SK-N-SH (cell line): Measurements from ENCODE around the gene CDKN3. TPM values are rescaled to one million over a fixed set of nuclear protein-coding genes. Genes with fewer than 3 reads are reported as not detected.

Experiments used
- CTCF ChIA-PET: fragments of 300-600, 350-600 bp; formaldehyde crosslinking; extraction: SDS; loops from one replicate; lab custom pipeline; 2021; lab: Yijun Ruan, JAX
- POLR2A ChIA-PET: fragments of 350-600 bp; sonication (Branson Sonifier 250); formaldehyde crosslinking; extraction: SDS; loops from one replicate; lab custom pipeline; 2020; ENCODE audit warnings: antibody characterized with exemption, inconsistent platforms; lab: Yijun Ruan, JAX
- DNase-seq: peaks from one replicate; pipeline ENCODE4 v3.0.0; 2012
- H2AFZ ChIP-seq: fragments of 200-600 bp; sonication (generic); 2 replicates; pipeline ENCODE4 v1.8.1; 2016; ENCODE audit warnings: antibody characterized with exemption, mild to moderate bottlenecking, low read depth
- H3F3A ChIP-seq: fragments of 200-600 bp; sonication (generic); replicated peaks from 2 replicates; pipeline ENCODE3; 2016; ENCODE audit warnings: antibody characterized with exemption, mild to moderate bottlenecking; ENCODE audit not compliant: insufficient read depth
- H3K27ac ChIP-seq, 2 experiments: fragments of 200-500 bp in 1 of 2; fragments of 200-600 bp in 1 of 2; sonication (Bioruptor generic) in 1 of 2; sonication (generic), shearing (Covaris generic) in 1 of 2; 2 replicates each; pipeline versions ENCODE4 v1.5.1 to v1.6.1; 2014 to 2016; ENCODE audit warnings: low read depth in 2 of 2, inconsistent platforms in 1 of 2, low read length in 1 of 2, mild to moderate bottlenecking in 1 of 2, mixed read lengths in 1 of 2
- H3K27me3 ChIP-seq: fragments of 200-600 bp; sonication (generic), shearing (Covaris generic); 2 replicates; pipeline ENCODE4 v1.6.1; 2016; ENCODE audit warnings: mixed run types; ENCODE audit not compliant: insufficient read depth
- H3K36me3 ChIP-seq, 2 experiments: fragments of 200-500 bp in 1 of 2; fragments of 200-600 bp in 1 of 2; sonication (Bioruptor generic) in 1 of 2; sonication (generic) in 1 of 2; replicated peaks in 1 of 2; 2 replicates each; pipeline versions ENCODE3 to v1.5.1; 2014 to 2016; ENCODE audit warnings: low read length in 1 of 2, mild to moderate bottlenecking in 1 of 2; ENCODE audit not compliant: insufficient read depth in 2 of 2, control insufficient read depth in 1 of 2
- H3K4me1 ChIP-seq, 2 experiments: fragments of 200-500 bp in 1 of 2; fragments of 200-600 bp in 1 of 2; sonication (Bioruptor generic) in 1 of 2; sonication (generic), shearing (Covaris generic) in 1 of 2; 2 replicates each; pipeline versions ENCODE4 v1.5.1 to v1.6.1; 2014 to 2016; ENCODE audit warnings: low read depth in 1 of 2, low read length in 1 of 2, mixed run types in 1 of 2; ENCODE audit not compliant: insufficient read depth in 2 of 2, control insufficient read depth in 1 of 2
- H3K4me2 ChIP-seq: fragments of 200-600 bp; sonication (generic), shearing (Covaris generic); 2 replicates; pipeline ENCODE4 v1.6.1; 2017; ENCODE audit warnings: mixed run types
- H3K4me3 ChIP-seq, 2 experiments: fragments of 200-500 bp in 1 of 2; fragments of 200-600 bp in 1 of 2; sonication (Bioruptor generic) in 1 of 2; sonication (generic), shearing (Covaris generic) in 1 of 2; 2 replicates each; pipeline versions ENCODE4 v1.5.1 to v1.8.1; 2014 to 2016; ENCODE audit warnings: low read depth in 2 of 2, inconsistent platforms in 1 of 2, low read length in 1 of 2, mild to moderate bottlenecking in 1 of 2, mixed read lengths in 1 of 2, moderate library complexity in 1 of 2
- H3K79me2 ChIP-seq: fragments of 200-600 bp; sonication (generic); 2 replicates; pipeline ENCODE4 v1.8.1; 2017; ENCODE audit warnings: mild to moderate bottlenecking; ENCODE audit not compliant: insufficient read depth
- H3K9ac ChIP-seq: fragments of 200-600 bp; sonication (generic); 2 replicates; pipeline ENCODE4 v1.6.1; 2017; ENCODE audit warnings: mixed run types
- H3K9me2 ChIP-seq: fragments of 200-600 bp; sonication (generic); 2 replicates; pipeline ENCODE4 v1.6.1; 2017; ENCODE audit warnings: mixed run types
- H3K9me3 ChIP-seq: fragments of 200-600 bp; sonication (generic); 2 replicates; pipeline ENCODE4 v1.6.1; 2017; ENCODE audit warnings: mixed run types, mild to moderate bottlenecking, moderate library complexity
- H4K20me1 ChIP-seq: fragments of 200-600 bp; sonication (generic); 2 replicates; pipeline ENCODE4 v1.6.1; 2017; ENCODE audit warnings: mild to moderate bottlenecking, mixed run types; ENCODE audit not compliant: insufficient read depth
- EP300 ChIP-seq, 2 experiments: IDR thresholded peaks; 2 replicates each; pipeline versions ENCODE4 v1.4.0 to v1.6.1; 2012; ENCODE audit warnings: borderline replicate concordance in 1 of 2, low read depth in 1 of 2, low read length in 1 of 2
- FOSL2 ChIP-seq: IDR thresholded peaks from 2 replicates; pipeline ENCODE4 v1.4.0; 2012; ENCODE audit warnings: low read depth, mild to moderate bottlenecking, moderate library complexity, borderline replicate concordance
- GABPA ChIP-seq: IDR thresholded peaks from 2 replicates; pipeline ENCODE4 v1.4.0; 2012; ENCODE audit warnings: low read depth, mild to moderate bottlenecking
- IRF3 ChIP-seq: fragments of 150-350 bp; IDR thresholded peaks from 2 replicates; pipeline ENCODE4 v1.6.1; 2016; ENCODE audit warnings: mild to moderate bottlenecking, low read depth, low read length
- POLR2AphosphoS5 ChIP-seq: IDR thresholded peaks from 2 replicates; pipeline ENCODE4 v1.6.1; 2012; ENCODE audit warnings: low read depth, low read length
- RXRA ChIP-seq: IDR thresholded peaks from 2 replicates; pipeline ENCODE4 v1.4.0; 2012; ENCODE audit warnings: low read depth, mild to moderate bottlenecking, borderline replicate concordance
- SMC3 ChIP-seq: IDR thresholded peaks from 2 replicates; pipeline ENCODE4 v1.6.1; 2012; ENCODE audit warnings: low read depth, low read length, improper control_type of control experiment
- TAF1 ChIP-seq: IDR thresholded peaks from 2 replicates; pipeline ENCODE4 v1.6.1; 2012; ENCODE audit warnings: low read depth, mild to moderate bottlenecking, low read length, moderate library complexity, borderline replicate concordance
- TCF12 ChIP-seq: IDR thresholded peaks from 2 replicates; pipeline ENCODE4 v1.4.0; 2012
- WGBS: methylation state at CpG from one replicate; pipeline ENCODE4 v1.1.6; 2017; ENCODE audit warnings: low lambda C conversion rate; 5-methylcytosine and 5-hydroxymethylcytosine counted together
- polyA plus RNA-seq, 3 experiments: library from polyadenylated mRNA; depleted of rRNA; stranded (reverse); fragments of >200 nt; gene quantifications; 2 replicates each; pipeline ENCODE4 v1.2.3, GENCODE V29; 2012
- TF ChIP-seq, protein P1 (sequence below): IDR thresholded peaks from 2 replicates; pipeline ENCODE4 v1.6.1; 2012; ENCODE audit warnings: mild to moderate bottlenecking, low read depth, low read length, moderate library complexity
- TF ChIP-seq, protein P2 (sequence below): IDR thresholded peaks from 2 replicates; pipeline ENCODE4 v1.4.0; 2012; ENCODE audit warnings: low read depth, borderline replicate concordance
- TF ChIP-seq, protein P3 (sequence below): IDR thresholded peaks from 2 replicates; pipeline ENCODE4 v1.4.0; 2012; ENCODE audit warnings: low read depth, borderline replicate concordance
- TF ChIP-seq, protein P4 (sequence below): IDR thresholded peaks from 2 replicates; pipeline ENCODE4 v1.4.0; 2012; ENCODE audit warnings: low read depth

Gene CDKN3
- polyA plus RNA-seq, 1 of the 3 experiments (the other 2 are of a cell fraction) = 26.7 TPM

GRCh38 chr14:54447231-54447692, 50.5 kb downstream of the CDKN3 start (continued):
- TF ChIP-seq, protein P1, sequence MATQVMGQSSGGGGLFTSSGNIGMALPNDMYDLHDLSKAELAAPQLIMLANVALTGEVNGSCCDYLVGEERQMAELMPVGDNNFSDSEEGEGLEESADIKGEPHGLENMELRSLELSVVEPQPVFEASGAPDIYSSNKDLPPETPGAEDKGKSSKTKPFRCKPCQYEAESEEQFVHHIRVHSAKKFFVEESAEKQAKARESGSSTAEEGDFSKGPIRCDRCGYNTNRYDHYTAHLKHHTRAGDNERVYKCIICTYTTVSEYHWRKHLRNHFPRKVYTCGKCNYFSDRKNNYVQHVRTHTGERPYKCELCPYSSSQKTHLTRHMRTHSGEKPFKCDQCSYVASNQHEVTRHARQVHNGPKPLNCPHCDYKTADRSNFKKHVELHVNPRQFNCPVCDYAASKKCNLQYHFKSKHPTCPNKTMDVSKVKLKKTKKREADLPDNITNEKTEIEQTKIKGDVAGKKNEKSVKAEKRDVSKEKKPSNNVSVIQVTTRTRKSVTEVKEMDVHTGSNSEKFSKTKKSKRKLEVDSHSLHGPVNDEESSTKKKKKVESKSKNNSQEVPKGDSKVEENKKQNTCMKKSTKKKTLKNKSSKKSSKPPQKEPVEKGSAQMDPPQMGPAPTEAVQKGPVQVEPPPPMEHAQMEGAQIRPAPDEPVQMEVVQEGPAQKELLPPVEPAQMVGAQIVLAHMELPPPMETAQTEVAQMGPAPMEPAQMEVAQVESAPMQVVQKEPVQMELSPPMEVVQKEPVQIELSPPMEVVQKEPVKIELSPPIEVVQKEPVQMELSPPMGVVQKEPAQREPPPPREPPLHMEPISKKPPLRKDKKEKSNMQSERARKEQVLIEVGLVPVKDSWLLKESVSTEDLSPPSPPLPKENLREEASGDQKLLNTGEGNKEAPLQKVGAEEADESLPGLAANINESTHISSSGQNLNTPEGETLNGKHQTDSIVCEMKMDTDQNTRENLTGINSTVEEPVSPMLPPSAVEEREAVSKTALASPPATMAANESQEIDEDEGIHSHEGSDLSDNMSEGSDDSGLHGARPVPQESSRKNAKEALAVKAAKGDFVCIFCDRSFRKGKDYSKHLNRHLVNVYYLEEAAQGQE = no peak
- TF ChIP-seq TCF12 (no peak), GABPA (no peak), IRF3 (no peak)

GRCh38 chr14:54450535-54450934, 53.7 kb downstream of the CDKN3 start:
- POLR2A ChIA-PET = no interaction called here
- Histone ChIP-seq H3K27ac (peak overlapping the region; percentile 29 to 62; a peak in 2 of 4 replicates), H3F3A (no peaks in the 10 kb centered on the region), H3K9ac (no peak overlapping the region), H3K79me2 (no peaks in the 10 kb centered on the region), H3K9me3 (no peaks in the 10 kb centered on the region), H3K4me2 (peak overlapping the region; percentile 20; the same call in 1 of the 2 replicates), H3K4me1 (peaks cover 0 to 5% of the 10 kb centered on the region in 2 experiments; a peak in 1 of 4 replicates), H3K4me3 (no peak overlapping the region), H3K9me2 (no peaks in the 10 kb centered on the region), H2AFZ (peak overlapping the region; percentile 35), H3K27me3 (no peaks in the 10 kb centered on the region), H3K36me3 (no peaks in the 10 kb centered on the region), H4K20me1 (no peaks in the 10 kb centered on the region)
- TF ChIP-seq, protein P2, sequence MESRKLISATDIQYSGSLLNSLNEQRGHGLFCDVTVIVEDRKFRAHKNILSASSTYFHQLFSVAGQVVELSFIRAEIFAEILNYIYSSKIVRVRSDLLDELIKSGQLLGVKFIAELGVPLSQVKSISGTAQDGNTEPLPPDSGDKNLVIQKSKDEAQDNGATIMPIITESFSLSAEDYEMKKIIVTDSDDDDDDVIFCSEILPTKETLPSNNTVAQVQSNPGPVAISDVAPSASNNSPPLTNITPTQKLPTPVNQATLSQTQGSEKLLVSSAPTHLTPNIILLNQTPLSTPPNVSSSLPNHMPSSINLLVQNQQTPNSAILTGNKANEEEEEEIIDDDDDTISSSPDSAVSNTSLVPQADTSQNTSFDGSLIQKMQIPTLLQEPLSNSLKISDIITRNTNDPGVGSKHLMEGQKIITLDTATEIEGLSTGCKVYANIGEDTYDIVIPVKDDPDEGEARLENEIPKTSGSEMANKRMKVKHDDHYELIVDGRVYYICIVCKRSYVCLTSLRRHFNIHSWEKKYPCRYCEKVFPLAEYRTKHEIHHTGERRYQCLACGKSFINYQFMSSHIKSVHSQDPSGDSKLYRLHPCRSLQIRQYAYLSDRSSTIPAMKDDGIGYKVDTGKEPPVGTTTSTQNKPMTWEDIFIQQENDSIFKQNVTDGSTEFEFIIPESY = no peak
- TF ChIP-seq FOSL2 = peak; percentile 37; the same call in 1 of the 2 replicates
- TF ChIP-seq TCF12 = peak; percentile 92
- peak in 1 of 2 experiments; percentile 10; a peak in 1 of 4 replicates for TF ChIP-seq EP300 (IDR thresholded peaks at IDR 0.05; ENCODE audit: borderline replicate concordance in 1 of 2, low read depth in 1 of 2, low read length in 1 of 2)
- TF ChIP-seq SMC3 = no peak
- no peak for TF ChIP-seq TAF1
- TF ChIP-seq POLR2AphosphoS5 = peak; percentile 53; the same call in 1 of the 2 replicates
- TF ChIP-seq, protein P3, sequence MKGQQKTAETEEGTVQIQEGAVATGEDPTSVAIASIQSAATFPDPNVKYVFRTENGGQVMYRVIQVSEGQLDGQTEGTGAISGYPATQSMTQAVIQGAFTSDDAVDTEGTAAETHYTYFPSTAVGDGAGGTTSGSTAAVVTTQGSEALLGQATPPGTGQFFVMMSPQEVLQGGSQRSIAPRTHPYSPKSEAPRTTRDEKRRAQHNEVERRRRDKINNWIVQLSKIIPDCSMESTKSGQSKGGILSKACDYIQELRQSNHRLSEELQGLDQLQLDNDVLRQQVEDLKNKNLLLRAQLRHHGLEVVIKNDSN = peak; percentile 59; the same call in 1 of the 2 replicates
- TF ChIP-seq, protein P4, sequence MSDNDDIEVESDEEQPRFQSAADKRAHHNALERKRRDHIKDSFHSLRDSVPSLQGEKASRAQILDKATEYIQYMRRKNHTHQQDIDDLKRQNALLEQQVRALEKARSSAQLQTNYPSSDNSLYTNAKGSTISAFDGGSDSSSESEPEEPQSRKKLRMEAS = peak; percentile 81
- peak; percentile 43; the same call in 1 of the 2 replicates for TF ChIP-seq RXRA
- peak; percentile 39 for DNase-seq
- CTCF ChIA-PET = interaction anchor here (0.8 to 2.8 kb wide), 3 partner anchors 9 to 323 kb away, joined by 3 to 13 read pairs (median 4); partner anchors contain the start of gene CDKN3
- WGBS = 39% methylated on average over 3 of the region's 3 CpGs
